NCI-H2081 (cell line): ENCODE data around the gene OCIAD1.
A peak's percentile ranks its signal among the peaks of the same experiment; 100 is the strongest.
"Not testable (repeated sequence)": the region's sequence is repeated elsewhere in the genome, so short reads cannot be mapped to it uniquely, and the experiment has no call there.

Experiments used
- DNase-seq, 2 experiments: peaks; one replicate each; lab custom pipeline; 2025; lab: John Stamatoyannopoulos, UW

The OCIAD1 gene

DNA sequence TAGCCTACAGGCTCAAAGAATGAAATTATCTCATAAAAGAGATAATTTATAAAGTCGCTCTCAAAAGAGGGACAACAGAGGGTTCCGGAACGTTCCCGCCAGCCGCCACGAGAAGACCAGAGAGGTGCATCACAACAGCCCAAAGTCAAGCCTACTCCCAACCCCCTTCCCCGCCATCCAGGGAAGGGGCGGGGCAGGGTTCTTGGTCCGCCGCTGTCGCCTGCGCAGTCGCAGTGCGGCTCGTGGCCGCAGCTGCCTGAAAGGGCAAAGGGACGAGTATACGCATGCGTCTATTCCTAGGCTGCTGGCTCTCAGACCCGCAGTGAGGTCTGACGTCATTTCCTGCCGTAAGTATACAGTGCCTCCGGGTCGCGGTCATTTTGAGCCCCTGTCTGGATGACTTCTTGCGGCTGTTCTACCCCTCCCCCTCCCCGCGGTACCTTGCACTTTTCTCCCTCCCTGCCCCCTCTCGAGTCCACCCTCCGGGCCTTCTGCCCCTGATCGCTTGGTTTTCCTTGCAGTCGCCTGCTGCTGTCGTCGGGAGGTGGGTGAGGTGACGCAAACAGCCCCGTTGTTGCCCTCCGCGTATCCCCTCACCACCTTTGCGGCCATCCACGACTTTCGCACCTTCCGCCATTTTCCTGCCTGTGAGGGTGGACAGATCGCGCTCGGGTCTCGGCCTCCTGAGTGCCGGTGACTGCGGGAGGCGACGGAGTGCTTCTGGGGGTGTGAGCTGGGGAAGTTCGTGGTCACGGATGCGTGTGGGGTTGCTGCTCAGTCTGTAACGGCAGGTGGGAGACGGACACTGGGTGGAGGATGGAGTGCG lies at the start of gene OCIAD1:
OCIAD1 (plus strand) TSS at position 383 of the 826 bp plus-strand sequence. CDS start 1,537 bp downstream, outside the sequence.
- DNase-seq = peak; percentile 99

GRCh38 chr4:48781968-48782367 lies 48.9 kb upstream of the OCIAD1 start:
- DNase-seq = no peak

DNA sequence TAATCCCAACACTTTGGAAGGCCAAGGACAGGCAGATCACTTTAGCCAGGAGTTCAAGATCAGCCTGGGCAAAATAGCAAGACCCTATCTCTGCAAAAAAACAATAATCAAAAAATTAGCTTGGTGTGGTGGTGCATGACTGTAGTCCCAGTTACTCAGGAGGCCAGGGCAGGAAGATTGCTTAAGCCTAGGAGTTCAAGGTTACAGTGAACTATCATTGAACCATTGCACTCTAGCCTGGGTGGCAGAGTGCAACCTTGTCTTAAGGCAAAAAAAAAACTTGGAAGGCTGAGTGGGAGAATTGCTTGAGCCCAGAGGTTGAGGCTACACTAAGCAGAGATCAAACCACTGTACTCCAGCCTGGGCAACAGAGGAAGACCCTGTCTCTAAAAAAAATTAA lies 45.6 kb upstream of the OCIAD1 start:
- no peak for DNase-seq

GRCh38 chr4:48786549-48786948 lies 44.3 kb upstream of the OCIAD1 start:
- no peak for DNase-seq

DNA sequence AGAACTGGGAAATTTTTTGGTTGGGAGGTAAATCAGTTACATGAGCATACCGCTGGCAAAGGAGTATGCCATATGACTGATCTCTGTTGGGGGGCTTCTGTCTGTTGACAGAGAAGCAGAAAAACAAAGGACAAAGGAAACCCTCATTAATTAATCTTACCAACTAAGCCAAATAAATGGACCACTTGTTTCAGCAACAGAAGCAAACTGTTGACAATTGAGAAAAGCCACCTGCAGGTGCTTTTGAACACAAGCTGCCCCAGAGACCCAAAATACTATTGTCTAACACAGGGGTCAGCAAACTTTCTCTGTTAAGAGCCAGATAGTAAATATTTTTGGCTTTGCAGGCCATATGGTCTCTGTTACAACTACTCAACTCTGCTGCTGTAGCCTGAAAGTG lies 43.8 kb upstream of the OCIAD1 start:
- DNase-seq = no peak

- DNase-seq = no peak
Measured at GRCh38 chr4:48790561-48790960, 40.3 kb upstream of the OCIAD1 start.

DNA sequence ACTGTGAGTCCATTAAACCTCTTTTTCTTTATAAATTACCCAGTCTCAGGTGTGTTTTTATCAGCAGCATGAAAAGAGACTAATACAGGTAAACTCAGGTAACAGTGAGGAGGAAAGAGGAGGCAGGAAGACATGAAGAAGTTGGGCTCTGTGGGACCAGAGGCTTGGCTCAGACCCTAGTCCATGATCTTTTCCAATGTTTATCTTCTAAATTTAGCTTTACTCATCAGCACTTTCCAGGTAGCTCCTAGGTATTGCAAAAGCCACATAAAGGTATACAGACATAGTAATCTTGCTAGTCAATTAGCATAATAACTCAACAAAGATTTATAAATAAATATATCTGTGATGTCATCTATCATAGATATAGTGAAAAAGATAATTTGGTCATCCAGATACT lies 39.6 kb upstream of the OCIAD1 start:
- DNase-seq = no peak

DNA sequence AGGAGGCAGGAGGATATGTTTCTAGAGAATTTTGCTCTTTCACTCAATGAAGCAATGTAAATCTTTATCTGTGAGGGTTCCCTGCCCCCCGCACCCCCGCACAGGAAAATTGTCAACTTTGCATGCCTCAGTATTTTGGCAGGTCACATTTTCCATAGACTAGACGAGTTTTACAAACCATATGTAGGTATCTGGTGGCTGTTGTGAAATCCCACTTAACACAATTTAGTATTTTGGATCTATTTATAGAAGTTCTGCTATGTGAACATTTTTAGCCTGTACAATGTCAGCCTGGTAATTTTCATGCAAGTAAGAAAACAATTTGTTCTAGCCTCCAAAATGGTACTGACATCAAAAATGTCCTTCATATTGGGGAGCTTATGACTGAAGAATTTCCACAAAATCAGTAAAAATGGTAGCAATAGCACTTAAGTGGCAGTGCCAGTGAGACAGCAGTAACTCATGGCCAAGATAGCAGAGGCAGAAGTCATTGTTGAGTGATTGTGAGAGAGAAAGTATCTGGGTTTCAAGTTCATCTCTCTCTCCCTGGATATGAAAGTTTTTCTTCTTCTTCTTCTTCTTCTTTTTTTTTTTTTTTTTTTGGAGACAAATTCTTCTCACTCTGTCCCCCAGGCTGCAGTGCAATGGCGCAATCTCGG lies 38.4 kb upstream of the OCIAD1 start:
- no peak for DNase-seq

GRCh38 chr4:48795108-48795507 lies 35.8 kb upstream of the OCIAD1 start:
- DNase-seq = no peak

DNA sequence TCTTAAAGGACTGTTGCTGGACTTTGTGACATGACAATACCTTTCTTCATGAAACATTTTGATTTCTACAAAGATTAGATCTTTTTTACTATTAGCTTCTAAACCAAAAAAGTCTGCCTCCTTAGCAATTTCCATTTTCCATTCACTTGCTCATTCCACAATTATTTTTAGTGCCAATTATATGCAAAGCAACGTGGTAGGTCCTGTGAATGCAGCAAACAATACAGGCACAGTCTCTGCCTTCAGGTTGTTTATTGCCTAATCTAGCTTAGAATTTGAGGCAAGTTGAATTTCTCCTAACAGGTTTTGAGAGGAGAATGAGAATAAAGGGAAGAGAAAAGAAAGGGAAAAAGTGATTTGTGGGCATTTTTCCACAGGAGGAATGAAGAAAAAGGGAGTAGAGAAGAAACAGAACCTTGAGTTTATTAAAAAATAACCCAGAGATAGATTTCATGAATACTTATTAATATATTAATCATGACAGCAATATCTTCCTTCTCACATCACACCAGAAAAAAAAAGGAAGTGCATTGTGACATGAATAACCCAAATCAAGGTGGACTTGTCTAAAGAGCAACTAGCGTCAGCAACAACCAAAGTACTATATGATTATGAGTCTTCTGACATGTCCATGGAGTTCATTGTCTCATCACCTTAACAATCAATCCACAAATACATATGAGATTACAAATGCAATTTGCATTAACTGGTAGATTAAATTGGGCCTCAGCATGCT lies 34.5 kb upstream of the OCIAD1 start:
- DNase-seq = no peak

DNA sequence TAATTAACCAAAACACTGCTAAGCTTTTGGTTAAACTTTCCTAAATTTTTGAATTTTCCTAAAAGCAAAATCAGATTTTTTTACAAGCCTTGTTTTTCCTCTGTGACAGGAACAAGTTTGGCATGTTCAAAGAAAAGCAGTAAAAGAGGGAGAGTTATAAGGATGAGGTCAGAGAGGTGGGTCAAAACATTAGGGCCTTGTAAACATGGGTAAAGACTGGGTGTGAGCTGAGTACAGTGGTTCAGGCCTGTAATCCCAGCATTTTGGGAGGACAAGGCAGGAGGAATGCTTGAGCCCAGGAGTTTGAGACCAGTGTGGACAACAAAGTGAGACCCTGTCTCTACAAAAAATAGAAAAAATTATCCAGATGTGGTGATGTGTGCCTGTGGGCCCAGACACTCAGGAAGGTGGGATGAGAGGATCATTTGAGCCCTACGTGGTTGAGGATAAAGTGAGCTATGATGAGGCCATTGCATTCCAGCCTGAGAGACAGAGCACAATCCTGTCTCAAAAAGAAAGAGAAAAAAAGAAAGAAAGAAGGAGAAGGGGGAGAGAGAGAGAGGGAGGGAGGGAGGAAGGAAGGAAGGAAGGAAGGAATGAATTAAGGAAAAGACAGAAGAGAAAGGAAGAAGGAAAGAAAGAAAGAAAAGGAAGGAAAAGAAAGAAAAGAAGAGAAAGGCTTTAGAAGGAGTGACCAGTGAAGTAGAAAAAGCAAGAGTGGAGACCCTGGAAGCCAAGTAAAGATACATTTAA lies 33.8 kb upstream of the OCIAD1 start:
- no peak for DNase-seq

DNA sequence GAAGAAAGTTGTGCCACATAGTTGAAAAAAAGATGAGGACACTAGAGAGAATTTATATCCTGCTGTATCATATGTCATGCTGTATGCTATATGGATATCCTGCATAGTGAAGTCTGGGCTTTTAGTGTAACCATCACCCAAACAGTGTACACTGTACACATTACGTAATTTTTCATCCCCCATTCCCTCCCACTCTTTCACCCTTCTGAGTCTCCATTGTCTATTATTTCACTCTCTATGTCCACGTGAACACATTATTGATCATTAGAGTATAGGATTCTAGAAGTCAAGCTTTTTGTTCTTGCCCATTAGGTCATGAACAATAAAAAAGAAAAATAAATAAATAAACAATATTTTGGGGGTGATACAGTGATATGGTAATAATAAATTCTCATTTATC lies 32.8 kb upstream of the OCIAD1 start:
- no peak for DNase-seq

DNA sequence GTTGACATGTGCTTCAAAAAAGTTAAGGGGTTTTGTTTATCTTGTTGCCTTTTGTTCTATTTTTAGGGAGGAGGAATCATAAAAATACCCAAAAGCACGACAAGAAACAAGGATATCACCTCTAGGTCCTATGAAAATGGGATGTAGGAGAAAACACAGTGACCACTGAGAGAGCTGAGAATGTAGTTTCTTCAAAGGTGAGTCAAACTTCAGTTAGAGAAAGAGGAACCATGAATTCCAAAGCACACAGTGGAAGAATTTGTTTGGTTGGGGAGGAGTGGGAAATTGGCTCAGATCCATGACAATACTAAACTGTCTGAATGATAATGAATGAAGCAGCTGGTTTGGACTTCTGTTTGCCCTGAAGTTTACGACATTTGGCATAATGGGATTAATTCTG lies 31.7 kb upstream of the OCIAD1 start:
- DNase-seq = no peak

- DNase-seq = not testable (repeated sequence)
Measured at GRCh38 chr4:48800155-48800554, 30.7 kb upstream of the OCIAD1 start.

- no peak for DNase-seq
Measured at GRCh38 chr4:48801016-48801715, 29.7 kb upstream of the OCIAD1 start.

- DNase-seq = no peak
Measured at GRCh38 chr4:48804584-48805301, 26.1 kb upstream of the OCIAD1 start.

DNA sequence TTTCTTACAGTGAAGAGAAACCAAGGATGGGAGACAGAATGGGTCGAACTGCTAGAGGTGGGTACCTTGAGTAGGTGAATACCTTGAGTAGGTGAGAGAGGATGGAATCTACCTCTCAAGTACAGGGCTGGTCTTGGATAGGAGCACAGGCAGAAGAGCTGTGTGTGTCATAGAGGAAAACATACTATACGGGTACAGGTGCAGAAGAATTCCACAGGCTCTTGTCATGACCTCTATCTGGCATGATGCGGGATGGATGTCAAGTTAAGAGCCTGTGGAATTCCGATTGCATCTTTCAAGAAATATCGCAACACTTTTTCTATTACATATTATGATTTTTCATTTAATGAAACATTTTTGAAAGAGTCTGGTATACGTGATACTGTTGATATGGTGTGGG lies 18.0 kb upstream of the OCIAD1 start:
- no peak for DNase-seq

GRCh38 chr4:48813964-48814363 lies 16.9 kb upstream of the OCIAD1 start:
- no peak for DNase-seq

DNA sequence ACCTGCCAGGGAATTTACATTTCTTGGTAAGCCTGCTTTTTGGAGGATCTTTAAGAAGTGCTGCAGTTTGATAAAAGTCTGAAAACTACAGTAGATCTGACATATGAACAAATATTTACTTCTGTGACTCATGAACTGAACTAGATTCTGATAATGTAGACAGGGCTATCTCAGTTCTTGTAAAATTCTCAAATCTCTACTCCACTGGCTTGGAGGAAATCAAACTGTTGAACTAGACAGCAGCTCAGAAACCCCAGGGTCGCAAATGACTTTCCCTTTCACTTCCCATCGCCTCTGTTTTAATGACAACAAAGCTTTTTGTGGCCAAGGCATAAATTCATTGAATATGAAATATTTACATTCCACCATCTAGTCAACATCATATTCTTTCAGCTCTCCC lies 15.4 kb upstream of the OCIAD1 start:
- no peak for DNase-seq

- DNase-seq = not testable (repeated sequence)
Measured at GRCh38 chr4:48816297-48816696, 14.6 kb upstream of the OCIAD1 start.

DNA sequence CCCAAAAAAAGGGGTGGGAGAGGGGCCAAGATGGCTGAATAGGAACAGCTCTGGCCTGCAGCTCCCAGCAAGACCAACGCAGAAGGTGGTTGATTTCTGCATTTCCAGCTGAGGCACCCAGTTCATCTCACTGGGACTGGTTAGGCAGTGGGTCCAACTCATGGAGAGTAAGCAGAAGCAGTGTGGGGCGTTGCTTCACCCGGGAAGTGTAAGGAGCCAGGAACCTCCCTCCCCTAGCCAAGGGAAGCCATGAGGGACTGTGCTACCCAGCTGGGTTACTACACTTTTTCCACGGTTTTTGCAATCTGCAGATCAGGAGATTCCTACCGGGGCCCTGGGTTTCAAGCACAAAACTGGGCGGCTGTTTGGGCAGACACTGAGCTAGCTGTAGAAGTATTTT lies 13.9 kb upstream of the OCIAD1 start:
- no peak for DNase-seq
